Caco-2 (cell line): ENCODE results near the gene OVCA2. TPM values are rescaled to one million over a fixed set of nuclear protein-coding genes. Genes with fewer than 3 reads are reported as not detected.

Experiments used
- BruUV-seq: library from RNA; stranded (reverse); fragments of 400-500 nt; replicated peaks from 2 replicates; lab custom pipeline; 2021; lab: Mats Ljungman, UMichigan
- CTCF ChIA-PET: fragments of 300-600 bp; sonication (Branson Sonifier 250); formaldehyde crosslinking; loops from one replicate; lab custom pipeline; 2022; ENCODE audit warnings: antibody characterized with exemption; lab: Charles Lee
- POLR2A ChIA-PET: fragments of 300-600 bp; sonication (Branson Sonifier 250); formaldehyde crosslinking; loops from one replicate; lab custom pipeline; 2022; ENCODE audit warnings: antibody characterized with exemption; lab: Charles Lee
- DNase-seq, 2 experiments: peaks; one replicate each; pipeline versions ENCODE4 v3.0.0 to v3.0.0-alpha.2; 2020 to 2022
- H3K27me3 ChIP-seq: replicated peaks from 2 replicates; pipeline ENCODE4 v1.6.0; 2011; ENCODE audit warnings: low read length; ENCODE audit not compliant: control insufficient read depth, insufficient read depth
- H3K36me3 ChIP-seq: 2 replicates; pipeline ENCODE4 v1.5.1; 2011; ENCODE audit warnings: low read length; ENCODE audit not compliant: control insufficient read depth, insufficient read depth
- H3K4me1 ChIP-seq: fragments of 250-450 bp; sonication (Bioruptor Pico); 2 replicates; pipeline ENCODE4 v1.5.1; 2020; ENCODE audit warnings: mild to moderate bottlenecking
- H3K4me3 ChIP-seq: 2 replicates; pipeline ENCODE4 v1.5.1; 2011; ENCODE audit warnings: low read depth, mild to moderate bottlenecking, control low read depth, low read length
- H3K9me3 ChIP-seq: fragments of 250-450 bp; sonication (Bioruptor Pico); 2 replicates; pipeline ENCODE4 v1.5.1; 2020; ENCODE audit warnings: mild to moderate bottlenecking, moderate library complexity
- H3K27ac Mint-ChIP-seq: one replicate; pipeline ENCODE4 v1.8.0; 2022; ENCODE audit warnings: mixed read lengths; ENCODE audit not compliant: unreplicated experiment
- H3K27me3 Mint-ChIP-seq: one replicate; pipeline ENCODE4 v1.8.0; 2022; ENCODE audit warnings: mixed read lengths; ENCODE audit not compliant: insufficient read depth, unreplicated experiment
- H3K36me3 Mint-ChIP-seq: one replicate; pipeline ENCODE4 v1.8.0; 2022; ENCODE audit warnings: mild to moderate bottlenecking, mixed read lengths; ENCODE audit not compliant: insufficient read depth, unreplicated experiment
- H3K4me1 Mint-ChIP-seq: one replicate; pipeline ENCODE4 v1.8.0; 2022; ENCODE audit warnings: low read depth, mixed read lengths; ENCODE audit not compliant: unreplicated experiment
- H3K4me3 Mint-ChIP-seq: one replicate; pipeline ENCODE4 v1.8.0; 2022; ENCODE audit warnings: mild to moderate bottlenecking, moderate library complexity, mixed read lengths; ENCODE audit not compliant: unreplicated experiment
- H3K9me3 Mint-ChIP-seq: one replicate; pipeline ENCODE4 v1.8.0; 2022; ENCODE audit warnings: mixed read lengths; ENCODE audit not compliant: unreplicated experiment
- intact Hi-C: fragments of 100-400 bp; cut with micrococcal nuclease; formaldehyde crosslinking; loops from one replicate; pipeline ENCODE4 v1.10.0; 2022; ENCODE audit not compliant: unreplicated experiment
- total RNA-seq: library from RNA; stranded (reverse); gene quantifications from 2 replicates; pipeline ENCODE4 v1.2.3, GENCODE V29; 2022
- TF ChIP-seq, protein P1 (sequence below), 2 experiments: fragments of 200-600 bp in 1 of 2; IDR thresholded peaks; 1 replicate in 1 of 2; 2 replicates in 1 of 2; pipeline versions ENCODE4 v1.5.1 to v1.8.0; 2011 to 2022; ENCODE audit warnings: antibody characterized with exemption in 1 of 2, control low read depth in 1 of 2, inconsistent platforms in 1 of 2, low read depth in 1 of 2, low read length in 1 of 2, mild to moderate bottlenecking in 1 of 2, moderate library complexity in 1 of 2; ENCODE audit not compliant: insufficient read depth in 1 of 2, severe bottlenecking in 1 of 2, unreplicated experiment in 1 of 2

OVCA2 gene
- total RNA-seq, 1 experiment from 2014 or later, result 39.3 TPM

DNA sequence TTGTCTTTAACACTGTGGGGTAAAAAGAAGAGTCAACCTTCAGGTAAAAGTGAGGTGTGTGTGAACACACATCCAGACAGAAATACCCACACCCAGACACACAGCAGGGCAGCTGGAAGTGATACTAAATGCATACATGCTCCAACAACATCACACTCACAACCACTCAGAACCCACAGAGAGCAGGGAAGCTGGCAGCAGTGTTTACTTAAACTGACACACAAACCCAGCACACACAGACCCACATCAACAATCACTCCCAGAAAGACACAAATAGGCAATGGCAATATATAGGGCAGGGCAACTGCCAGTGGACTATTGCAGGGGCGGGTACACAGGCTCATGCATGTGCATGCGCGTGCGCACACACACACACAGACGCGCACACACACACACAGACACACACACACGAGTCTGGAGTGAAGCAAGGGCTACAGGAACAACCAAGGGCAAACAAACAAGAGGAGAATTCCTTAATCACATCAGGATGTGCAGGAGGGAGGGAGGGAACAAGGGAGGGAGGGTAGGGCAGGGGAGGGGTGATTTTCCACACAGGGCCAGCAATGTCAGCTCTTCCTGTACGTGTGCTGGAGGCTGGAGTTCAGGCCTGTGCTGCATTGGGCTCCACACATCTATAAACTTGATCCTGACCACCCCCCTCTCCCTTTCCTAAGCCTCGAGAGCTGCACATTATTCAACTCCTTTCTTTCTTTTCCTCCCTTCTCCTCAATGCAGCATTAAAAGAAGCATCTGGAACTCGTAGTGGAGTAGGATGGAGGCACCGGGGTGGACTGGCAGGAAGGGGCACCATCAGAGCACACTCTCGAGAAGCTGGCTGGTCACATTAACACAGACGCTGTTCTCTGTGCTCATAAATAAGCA lies 43.2 kb downstream of the OVCA2 start:
- Mint-ChIP-seq H3K27me3 (no peaks in the 10 kb centered on the region), H3K36me3 (peaks cover 4% of the 10 kb centered on the region), H3K4me1 (peaks cover 45% of the 10 kb centered on the region), H3K9me3 (no peaks in the 10 kb centered on the region), H3K27ac (no peak overlapping the region), H3K4me3 (no peak overlapping the region)
- Histone ChIP-seq H3K4me1 (peaks cover 37% of the 10 kb centered on the region), H3K4me3 (no peak overlapping the region), H3K27me3 (no peaks in the 10 kb centered on the region), H3K9me3 (no peaks in the 10 kb centered on the region), H3K36me3 (peaks cover 3% of the 10 kb centered on the region; the same call in 1 of the 2 replicates)
- DNase-seq, result no peak
- TF ChIP-seq, protein P1, sequence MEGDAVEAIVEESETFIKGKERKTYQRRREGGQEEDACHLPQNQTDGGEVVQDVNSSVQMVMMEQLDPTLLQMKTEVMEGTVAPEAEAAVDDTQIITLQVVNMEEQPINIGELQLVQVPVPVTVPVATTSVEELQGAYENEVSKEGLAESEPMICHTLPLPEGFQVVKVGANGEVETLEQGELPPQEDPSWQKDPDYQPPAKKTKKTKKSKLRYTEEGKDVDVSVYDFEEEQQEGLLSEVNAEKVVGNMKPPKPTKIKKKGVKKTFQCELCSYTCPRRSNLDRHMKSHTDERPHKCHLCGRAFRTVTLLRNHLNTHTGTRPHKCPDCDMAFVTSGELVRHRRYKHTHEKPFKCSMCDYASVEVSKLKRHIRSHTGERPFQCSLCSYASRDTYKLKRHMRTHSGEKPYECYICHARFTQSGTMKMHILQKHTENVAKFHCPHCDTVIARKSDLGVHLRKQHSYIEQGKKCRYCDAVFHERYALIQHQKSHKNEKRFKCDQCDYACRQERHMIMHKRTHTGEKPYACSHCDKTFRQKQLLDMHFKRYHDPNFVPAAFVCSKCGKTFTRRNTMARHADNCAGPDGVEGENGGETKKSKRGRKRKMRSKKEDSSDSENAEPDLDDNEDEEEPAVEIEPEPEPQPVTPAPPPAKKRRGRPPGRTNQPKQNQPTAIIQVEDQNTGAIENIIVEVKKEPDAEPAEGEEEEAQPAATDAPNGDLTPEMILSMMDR (IDR thresholded peaks at IDR 0.05; ENCODE audit: insufficient read depth in 1 of 2, low read depth in 1 of 2, low read length in 1 of 2, severe bottlenecking in 1 of 2, unreplicated experiment in 1 of 2), result no peak
- intact Hi-C loops, result no loop called here
- BruUV-seq, result no TSS peak
- CTCF ChIA-PET, result interaction anchor here (1.2 kb wide), 1 partner anchor 160 kb away, joined by 5 read pairs; no protein-coding TSS in a partner anchor
- POLR2A ChIA-PET, result no interaction called here

DNA sequence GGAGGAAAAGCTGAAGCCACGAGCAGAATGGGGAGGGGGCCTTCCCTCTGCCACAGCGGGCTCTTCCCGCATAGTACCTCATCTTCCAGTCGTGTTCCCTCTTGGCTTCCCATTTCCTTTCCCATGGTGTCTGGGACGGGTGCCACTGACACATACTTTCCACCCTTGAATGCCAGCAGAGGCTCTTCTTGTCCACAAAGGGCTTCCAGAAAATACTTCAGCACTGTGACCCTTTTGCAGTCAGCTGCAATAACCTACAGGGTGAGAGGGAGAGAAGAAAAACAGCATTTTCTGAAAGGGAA lies 43.8 kb downstream of the OVCA2 start:
- H3K4me1 Mint-ChIP-seq, result peaks cover 45% of the 10 kb centered on the region
- Histone ChIP-seq H3K4me3 (no peak overlapping the region), H3K27me3 (no peaks in the 10 kb centered on the region), H3K9me3 (no peaks in the 10 kb centered on the region), H3K36me3 (0 out of 2 replicates have a peak, but pooled peaks cover 3% of the 10 kb centered on the region), H3K4me1 (peaks cover 37% of the 10 kb centered on the region)
- no TSS peak for BruUV-seq
- H3K27ac Mint-ChIP-seq, result no peak overlapping the region
- POLR2A ChIA-PET, result no interaction called here
- peaks cover 4% of the 10 kb centered on the region for H3K36me3 Mint-ChIP-seq
- CTCF ChIA-PET, result no interaction called here
- no peak for DNase-seq
- no peaks in the 10 kb centered on the region for H3K27me3 Mint-ChIP-seq
- H3K9me3 Mint-ChIP-seq, result no peaks in the 10 kb centered on the region
- intact Hi-C loops, result no loop called here
- TF ChIP-seq, protein P1 (IDR thresholded peaks at IDR 0.05; ENCODE audit: insufficient read depth in 1 of 2, low read depth in 1 of 2, low read length in 1 of 2, severe bottlenecking in 1 of 2, unreplicated experiment in 1 of 2), result no peak
- no peak overlapping the region for H3K4me3 Mint-ChIP-seq

DNA sequence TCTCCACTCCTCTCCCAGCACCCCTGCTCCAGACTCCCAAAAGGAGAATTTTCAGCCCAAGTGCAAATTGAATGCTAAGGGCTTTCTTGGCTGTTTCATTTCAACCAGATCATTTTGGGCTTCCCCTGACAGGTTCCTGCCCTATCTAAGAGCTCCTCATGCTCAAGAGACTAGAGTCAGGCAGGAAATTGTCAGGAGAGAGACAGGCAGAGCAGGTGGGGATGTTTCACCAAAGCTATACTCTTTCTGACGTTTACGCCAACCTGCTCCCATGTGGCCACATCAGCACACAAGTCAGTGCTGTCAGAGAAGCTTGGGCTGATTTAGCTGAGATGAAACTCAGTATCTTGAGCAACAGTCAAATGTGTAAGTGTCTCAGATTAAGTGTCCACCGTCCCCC lies 44.5 kb downstream of the OVCA2 start:
- H3K36me3 Mint-ChIP-seq, result peaks cover 4% of the 10 kb centered on the region
- intact Hi-C loops, result no loop called here
- no peak overlapping the region for H3K4me3 ChIP-seq
- TF ChIP-seq, protein P1 (IDR thresholded peaks at IDR 0.05; ENCODE audit: insufficient read depth in 1 of 2, low read depth in 1 of 2, low read length in 1 of 2, severe bottlenecking in 1 of 2, unreplicated experiment in 1 of 2), result no peak
- no peaks in the 10 kb centered on the region for H3K9me3 ChIP-seq
- H3K27me3 Mint-ChIP-seq, result no peaks in the 10 kb centered on the region
- peaks cover 45% of the 10 kb centered on the region for H3K4me1 Mint-ChIP-seq
- no TSS peak for BruUV-seq
- no peak overlapping the region for H3K27ac Mint-ChIP-seq
- ChIA-PET POLR2A (no interaction called here), CTCF (no interaction called here)
- H3K4me1 ChIP-seq, result peaks cover 32% of the 10 kb centered on the region
- H3K9me3 Mint-ChIP-seq, result no peaks in the 10 kb centered on the region
- no peak overlapping the region for H3K4me3 Mint-ChIP-seq
- no peak for DNase-seq
- no peaks in the 10 kb centered on the region for H3K27me3 ChIP-seq
- H3K36me3 ChIP-seq, result 0 out of 2 replicates have a peak, but pooled peaks cover 3% of the 10 kb centered on the region
